GM23248 (cell line): Measurements from ENCODE around the gene SNHG17.

Experiments
- EZH2 ChIP-seq: fragments of 200-600 bp; sonication (generic); IDR thresholded peaks from 2 replicates; pipeline ENCODE4 v1.6.1; 2018; ENCODE audit warnings: antibody characterized with exemption, mild to moderate bottlenecking; ENCODE audit not compliant: insufficient read depth, poor library complexity, severe bottlenecking
- EZH2phosphoT487 ChIP-seq: fragments of 200-600 bp; sonication (generic); IDR thresholded peaks from 2 replicates; pipeline ENCODE4 v1.6.1; 2018; ENCODE audit warnings: antibody characterized with exemption, moderate library complexity, mild to moderate bottlenecking, low read depth; ENCODE audit not compliant: insufficient read depth

DNA sequence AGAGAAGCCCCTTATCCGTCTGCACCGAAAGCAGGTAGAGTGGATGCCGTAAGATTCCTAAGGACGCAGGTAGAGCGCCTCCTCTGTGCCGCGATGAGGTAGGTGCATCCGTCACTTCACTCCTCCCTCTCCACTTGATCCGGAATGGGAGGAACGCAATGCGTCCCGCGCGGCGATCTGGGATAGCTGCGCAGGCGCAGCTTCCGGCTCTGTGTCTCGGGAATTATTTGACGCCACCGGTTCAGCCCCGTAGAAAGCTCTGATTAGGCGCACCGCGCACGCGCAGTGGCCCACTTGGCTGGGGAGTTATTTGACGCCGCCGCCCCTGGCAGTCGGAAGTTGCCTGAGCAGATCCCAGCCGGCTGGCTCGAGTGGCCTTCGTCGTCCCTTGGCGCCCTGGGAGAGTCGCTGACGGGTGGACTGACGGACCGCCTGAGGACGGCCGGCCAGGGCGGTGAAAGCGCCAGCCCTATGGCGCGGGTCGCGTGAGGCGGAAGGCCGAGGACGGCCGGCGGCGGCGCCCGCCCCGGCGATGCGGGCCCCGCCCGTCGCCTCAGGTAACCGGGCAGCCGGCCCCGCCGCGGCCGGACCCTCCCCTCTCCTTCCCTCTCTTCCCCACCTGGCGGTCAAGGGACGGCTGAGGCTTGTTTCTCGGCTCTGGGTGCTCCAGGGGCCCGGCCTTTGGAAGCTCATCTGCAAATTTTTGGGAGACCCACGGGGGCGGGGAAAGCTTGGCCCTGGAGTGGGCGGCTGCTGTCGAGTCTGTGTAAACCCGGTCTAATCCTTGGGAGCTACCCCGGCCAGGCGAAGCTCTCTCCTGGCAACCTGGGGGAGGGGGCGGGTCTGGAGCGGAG lies 37.6 kb upstream of the SNHG17 start, which contains the start of gene RALGAPB:
- TF ChIP-seq EZH2phosphoT487 (no peak), EZH2 (no peak)
